Measurements from ENCODE around the gene RHOD. TPM values are rescaled to one million over a fixed set of nuclear protein-coding genes. Genes with fewer than 3 reads are reported as not detected.

The RHOD gene
- total and polyA plus RNA-seq, 2 of the 8 experiments (the other 6 are each of a cell fraction or from before 2014, with no cell fraction given), result 12.1 to 17.6 TPM

GRCh38 chr11:67060111-67060522, 3.5 kb downstream of the RHOD start (continued):
- TF ChIP-seq BCL11A (IDR thresholded peaks at IDR 0.05; ENCODE audit: low read depth in 2 of 2, low read length in 2 of 2), result no peak
- TF ChIP-seq MAFK (IDR thresholded peaks at IDR 0.05; ENCODE audit: low read depth, low read length), result no peak
- no peak for TF ChIP-seq NANOG (IDR thresholded peaks at IDR 0.05; ENCODE audit: insufficient read depth, low read depth, low read length, poor library complexity, severe bottlenecking)
- no peak for TF ChIP-seq SP1 (IDR thresholded peaks at IDR 0.05; ENCODE audit: low read depth, low read length)

Data from H1 (cell line).